Aorta (tissue), 5 donors: Measurements from ENCODE around the gene PRND. TPM values are rescaled to one million over a fixed set of nuclear protein-coding genes. Genes with fewer than 3 reads are reported as not detected.
"Not testable (repeated sequence)": the region's sequence is repeated elsewhere in the genome, so short reads cannot be mapped to it uniquely, and the experiment has no call there.

ENCODE experiments used
- ATAC-seq: fragments of 200-7000 bp; cut with Tn5 transposase; one replicate; pipeline ENCODE4 v1.9.1; 2022; ENCODE audit warnings: moderate library complexity; ENCODE audit not compliant: low FRiP score
- DNase-seq, 2 donors: peaks; one replicate each; pipeline ENCODE4 v3.0.0-alpha.2; 2020
- H3K27ac ChIP-seq, 2 donors: one replicate each; pipeline ENCODE4 v1.5.1; 2013; ENCODE audit warnings: low read length in 2 of 2, mild to moderate bottlenecking in 2 of 2, moderate library complexity in 2 of 2, control low read depth in 1 of 2, inconsistent platforms in 1 of 2, low read depth in 1 of 2
- H3K27me3 ChIP-seq, 2 donors: one replicate each; pipeline ENCODE4 v1.6.1; 2013; ENCODE audit warnings: control low read depth in 1 of 2, low read length in 1 of 2, mild to moderate bottlenecking in 1 of 2, moderate library complexity in 1 of 2; ENCODE audit not compliant: insufficient read depth in 2 of 2, control insufficient read depth in 1 of 2
- H3K36me3 ChIP-seq, 2 donors: one replicate each; pipeline ENCODE4 v1.6.1; 2013; ENCODE audit warnings: control low read depth in 1 of 2, low read length in 1 of 2, mild to moderate bottlenecking in 1 of 2; ENCODE audit not compliant: insufficient read depth in 2 of 2, control insufficient read depth in 1 of 2
- H3K4me1 ChIP-seq, 2 donors: one replicate each; pipeline ENCODE4 v1.6.1; 2013; ENCODE audit warnings: low read length in 2 of 2, control low read depth in 1 of 2, mild to moderate bottlenecking in 1 of 2, moderate library complexity in 1 of 2; ENCODE audit not compliant: insufficient read depth in 2 of 2, control insufficient read depth in 1 of 2
- H3K4me3 ChIP-seq, 2 donors: one replicate each; pipeline ENCODE4 v1.5.1; 2013; ENCODE audit warnings: low read length in 2 of 2, control low read depth in 1 of 2, mild to moderate bottlenecking in 1 of 2
- H3K9me3 ChIP-seq: one replicate; pipeline ENCODE4 v1.6.1; 2013; ENCODE audit warnings: mild to moderate bottlenecking, low read length; ENCODE audit not compliant: control insufficient read depth
- WGBS, 2 donors: extraction: QIAGEN DNeasy Blood & Tissue Kit; methylation state at CpG; one replicate each; pipeline ENCODE4 v1.1.7; 2013; 5-methylcytosine and 5-hydroxymethylcytosine counted together
- intact Hi-C, 2 donors: fragments of 100-400 bp; cut with DNase I; formaldehyde crosslinking; loops; one replicate each; pipeline versions ENCODE4 v1.14.2 to v1.15.0; 2022
- polyA plus RNA-seq, 2 donors: library from polyadenylated mRNA; stranded (reverse); fragments of 200-250 nt; gene quantifications; one replicate each; pipeline ENCODE4 v1.2.3, GENCODE V29; 2013
- total RNA-seq, 2 donors: library from RNA; stranded (reverse); fragmentation: NEBNext Ultra II Directional; extraction: Animal tissue kit (Norgen Biotek cat#: 25700); gene quantifications; one replicate each; pipeline ENCODE4 v1.2.1, GENCODE V29; 2021
- donor health status: healthy with polysubstance abuse.
- donor health status: Bipolar disorder and iron deficiency.
- donor health status: DM: no; HTN: no; CAD: no.
- donor health status: DM: no; HTN: no; CAD: no.
- donor health status: DM: yes; HTN: yes; CAD: no.

The PRND gene
- total and polyA plus RNA-seq, 4 donors: 1.3 TPM; not detected in 3

DNA sequence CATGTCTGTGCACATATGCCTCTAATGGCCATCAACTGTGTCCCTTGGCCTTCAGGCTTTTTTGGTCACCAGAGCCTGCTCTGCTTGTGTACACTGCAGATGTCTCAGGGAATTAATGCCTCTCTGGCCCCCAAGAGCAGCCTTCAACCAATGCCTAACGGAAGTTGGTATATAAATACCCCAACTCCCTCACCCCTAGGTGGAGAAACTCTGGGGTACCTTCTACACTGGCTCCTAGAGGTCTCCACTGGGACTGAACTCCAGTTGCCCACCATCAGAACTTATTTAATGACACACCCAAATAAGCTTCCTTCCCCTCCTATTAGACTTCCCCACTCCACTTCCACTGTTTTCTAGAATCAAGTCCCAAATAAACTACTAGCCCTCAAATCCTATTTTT lies 43.1 kb downstream of the PRND start:
- 4 to 89% methylated on average over 1 of the region's 1 CpG for WGBS, 2 donors
- Histone ChIP-seq H3K27me3 (no peaks in the 10 kb centered on the region), H3K27ac (no peak overlapping the region), H3K4me1 (no peaks in the 10 kb centered on the region), H3K36me3 (no peaks in the 10 kb centered on the region), H3K9me3 (no peaks in the 10 kb centered on the region), H3K4me3 (no peak overlapping the region)
- no peak for DNase-seq
- ATAC-seq: no peak
- intact Hi-C loops: no loop called here

GRCh38 chr20:4765681-4766080 lies 44.0 kb downstream of the PRND start:
- no peaks in the 10 kb centered on the region for H3K27me3 ChIP-seq
- no peak for DNase-seq
- H3K4me3 ChIP-seq: no peak overlapping the region
- H3K9me3 ChIP-seq: no peaks in the 10 kb centered on the region
- no peak overlapping the region for H3K27ac ChIP-seq
- 98 to 99% methylated on average over 3 of the region's 3 CpGs for WGBS, 2 donors
- H3K36me3 ChIP-seq: no peaks in the 10 kb centered on the region
- no peak for ATAC-seq
- intact Hi-C loops: no loop called here
- no peaks in the 10 kb centered on the region for H3K4me1 ChIP-seq

DNA sequence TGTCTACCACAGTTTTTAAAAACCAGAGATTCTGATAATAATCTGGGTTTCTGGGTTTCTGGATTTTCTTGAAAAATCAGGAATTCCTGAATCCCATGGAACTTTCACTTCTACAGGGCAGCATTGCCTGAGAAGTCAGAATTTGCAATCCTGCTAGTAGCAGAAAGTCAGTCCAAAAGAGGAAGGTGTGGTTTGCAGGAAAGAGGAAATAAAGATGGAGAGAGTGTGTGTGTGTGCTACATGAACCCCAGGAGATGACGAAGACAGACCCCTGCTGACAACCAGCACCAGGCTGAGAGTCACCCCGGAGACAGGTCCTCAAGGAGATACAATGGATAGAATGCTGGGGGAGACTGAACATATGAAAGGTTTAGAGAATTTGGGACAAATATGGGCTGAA lies 44.9 kb downstream of the PRND start:
- ATAC-seq (peak; percentile 41), DNase-seq (peak in 1 of 2 donors; percentile 65)
- WGBS, 2 donors: 91 to 94% methylated on average over 2 of the region's 2 CpGs
- intact Hi-C loops: no loop called here
- H3K9me3 ChIP-seq: peaks cover 1% of the 10 kb centered on the region
- no peaks in the 10 kb centered on the region for H3K27me3 ChIP-seq
- H3K4me1 ChIP-seq: no peaks in the 10 kb centered on the region
- no peak overlapping the region for H3K27ac ChIP-seq
- H3K4me3 ChIP-seq: no peak overlapping the region
- no peaks in the 10 kb centered on the region for H3K36me3 ChIP-seq

DNA sequence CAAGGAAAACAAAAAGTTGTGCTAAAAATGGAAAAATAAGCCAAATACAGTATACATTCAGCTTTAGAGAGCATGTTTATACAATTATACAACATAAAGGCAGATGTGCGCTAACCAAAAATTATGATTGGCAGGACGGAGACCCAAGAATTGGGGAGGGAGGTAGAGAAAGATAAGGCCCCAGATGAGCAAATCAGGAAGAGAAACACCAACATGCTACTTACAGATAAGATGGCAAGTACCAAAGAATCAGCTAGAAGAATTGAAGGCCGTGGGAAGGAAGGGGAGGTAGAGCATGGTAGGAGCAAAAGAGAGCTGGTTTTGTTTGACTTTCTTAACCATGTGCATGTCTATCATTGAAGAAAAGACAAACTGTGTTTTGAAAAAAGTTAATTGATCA lies 45.4 kb downstream of the PRND start:
- intact Hi-C loops: no loop called here
- WGBS, 2 donors: 88 to 98% methylated on average over 3 of the region's 3 CpGs
- Histone ChIP-seq H3K27me3 (no peaks in the 10 kb centered on the region), H3K4me1 (no peaks in the 10 kb centered on the region), H3K9me3 (peaks cover 2% of the 10 kb centered on the region), H3K36me3 (no peaks in the 10 kb centered on the region), H3K27ac (no peak overlapping the region), H3K4me3 (no peak overlapping the region)
- DNase-seq (no peak), ATAC-seq (no peak)

- Histone ChIP-seq H3K4me3 (no peak overlapping the region), H3K27me3 (no peaks in the 10 kb centered on the region), H3K4me1 (no peaks in the 10 kb centered on the region), H3K27ac (no peak overlapping the region), H3K36me3 (no peaks in the 10 kb centered on the region), H3K9me3 (peaks cover 2% of the 10 kb centered on the region)
- intact Hi-C loops: no loop called here
- DNase-seq (no peak), ATAC-seq (no peak)
- WGBS, 2 donors: 85 to 92% methylated on average over 2 of the region's 2 CpGs
Measured at GRCh38 chr20:4769328-4769727, 47.6 kb downstream of the PRND start.

DNA sequence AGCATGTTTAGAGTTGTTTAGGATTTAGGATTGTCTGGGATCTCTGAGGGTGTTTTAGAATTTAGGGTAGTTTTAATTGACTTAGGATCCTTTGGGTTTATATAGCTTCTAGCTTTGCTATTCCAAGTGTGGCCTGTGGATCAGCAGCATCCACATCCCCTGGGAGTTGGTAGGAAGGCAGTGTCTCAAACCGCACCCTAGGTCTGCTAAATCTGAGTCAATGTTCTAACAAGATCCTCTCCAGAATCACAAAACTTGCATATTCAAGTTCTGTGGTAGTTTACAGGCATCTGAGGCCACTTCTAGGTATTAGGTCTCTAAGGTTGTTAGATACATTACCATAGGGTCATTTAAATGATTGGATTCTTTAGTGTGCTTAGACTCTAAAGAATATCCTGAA lies 48.3 kb downstream of the PRND start:
- intact Hi-C loops: no loop called here
- H3K4me3 ChIP-seq: no peak overlapping the region
- 89 to 93% methylated on average over 1 of the region's 1 CpG for WGBS, 2 donors
- ATAC-seq (no peak), DNase-seq (no peak)
- H3K9me3 ChIP-seq: peaks cover 2% of the 10 kb centered on the region
- H3K36me3 ChIP-seq: no peaks in the 10 kb centered on the region
- no peaks in the 10 kb centered on the region for H3K27me3 ChIP-seq
- H3K4me1 ChIP-seq: no peaks in the 10 kb centered on the region
- no peak overlapping the region for H3K27ac ChIP-seq

- Histone ChIP-seq H3K4me1 (no peaks in the 10 kb centered on the region), H3K27ac (no peak overlapping the region), H3K27me3 (no peaks in the 10 kb centered on the region), H3K36me3 (no peaks in the 10 kb centered on the region), H3K9me3 (peaks cover 2% of the 10 kb centered on the region), H3K4me3 (no peak overlapping the region)
- intact Hi-C loops: no loop called here
- 74 to 89% methylated on average over 5 of the region's 5 CpGs for WGBS, 2 donors
- ATAC-seq (no peak), DNase-seq (no peak)
Measured at GRCh38 chr20:4771004-4771403, 49.3 kb downstream of the PRND start.

DNA sequence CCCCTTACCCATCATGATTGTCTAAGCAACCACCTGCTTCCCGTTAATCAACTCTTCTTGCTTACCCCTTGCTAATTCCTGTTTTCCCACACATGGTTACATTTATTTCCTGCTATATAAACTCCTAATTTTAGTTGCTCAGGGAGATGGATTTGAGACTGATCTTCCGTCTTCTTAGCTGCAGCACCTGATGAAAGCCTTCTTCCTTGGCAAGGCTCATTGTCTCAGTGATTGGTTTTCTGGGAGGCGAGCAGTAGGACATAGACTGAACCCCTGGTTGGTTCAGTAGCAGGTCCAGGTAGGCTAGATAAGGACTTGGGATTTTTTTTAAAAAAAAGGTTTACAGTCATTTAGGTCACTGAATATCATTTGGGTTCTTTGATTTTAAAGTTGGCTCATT lies 50.4 kb downstream of the PRND start:
- H3K4me1 ChIP-seq: no peaks in the 10 kb centered on the region
- ATAC-seq: no peak
- DNase-seq: no peak
- H3K4me3 ChIP-seq: no peak overlapping the region
- H3K9me3 ChIP-seq: peaks cover 2% of the 10 kb centered on the region
- H3K36me3 ChIP-seq: no peaks in the 10 kb centered on the region
- H3K27me3 ChIP-seq: no peaks in the 10 kb centered on the region
- H3K27ac ChIP-seq: no peak overlapping the region
- 97% methylated on average over 3 of the region's 3 CpGs for WGBS, 2 donors
- intact Hi-C loops: no loop called here

- H3K9me3 ChIP-seq, ATAC-seq, intact Hi-C loops, H3K27me3 ChIP-seq, H3K36me3 ChIP-seq, H3K4me3 ChIP-seq, H3K4me1 ChIP-seq, DNase-seq, H3K27ac ChIP-seq: not testable (repeated sequence)
- WGBS, 2 donors: 77 to 95% methylated on average over 5 of the region's 5 CpGs
Measured at GRCh38 chr20:4773014-4773413, 51.3 kb downstream of the PRND start.
